Stimulated activated CD8-positive, alpha-beta memory T cell treated with anti-CD3 and anti-CD28 coated beads, Interleukin-4, amount 100 ng/mL, for 1 hour (primary cell): ENCODE measurements around the gene SND1.

Experiments used
- DNase-seq, 2 donors: peaks; one replicate each; pipeline ENCODE4 v3.0.0-alpha.2; 2020; ENCODE audit warnings: low read depth in 2 of 2, low spot score in 1 of 2

The SND1 gene

GRCh38 chr7:128081808-128082207, 429.8 kb downstream of the SND1 start:
- no peak for DNase-seq

GRCh38 chr7:128082431-128082830, 430.4 kb downstream of the SND1 start:
- no peak for DNase-seq

GRCh38 chr7:128084896-128085608, 433.1 kb downstream of the SND1 start:
- DNase-seq: no peak

GRCh38 chr7:128090492-128090891, 438.5 kb downstream of the SND1 start:
- no peak for DNase-seq

GRCh38 chr7:128091106-128091505, 439.1 kb downstream of the SND1 start:
- DNase-seq: no peak

GRCh38 chr7:128092221-128092620, 440.2 kb downstream of the SND1 start:
- no peak for DNase-seq

- no peak for DNase-seq
Measured at GRCh38 chr7:128093614-128094570, 441.9 kb downstream of the SND1 start.

GRCh38 chr7:128094686-128095085, 442.7 kb downstream of the SND1 start:
- DNase-seq: no peak

- no peak for DNase-seq
Measured at GRCh38 chr7:128097211-128097731, 445.3 kb downstream of the SND1 start.

- no peak for DNase-seq
Measured at GRCh38 chr7:128098629-128099028, 446.6 kb downstream of the SND1 start.

GRCh38 chr7:128099204-128099671, 447.2 kb downstream of the SND1 start:
- no peak for DNase-seq

GRCh38 chr7:128100225-128100948, 448.4 kb downstream of the SND1 start:
- no peak for DNase-seq

- no peak for DNase-seq
Measured at GRCh38 chr7:128100949-128101713, 449.1 kb downstream of the SND1 start.

- DNase-seq: no peak
Measured at GRCh38 chr7:128102490-128103291, 450.7 kb downstream of the SND1 start.

- DNase-seq: no peak
Measured at GRCh38 chr7:128103498-128104107, 451.6 kb downstream of the SND1 start.

GRCh38 chr7:128104108-128104742, 452.2 kb downstream of the SND1 start:
- DNase-seq: no peak

GRCh38 chr7:128105228-128106022, 453.4 kb downstream of the SND1 start:
- DNase-seq: no peak

GRCh38 chr7:128106821-128107220, 454.8 kb downstream of the SND1 start:
- DNase-seq: no peak
